Esophagus squamous epithelium (tissue), 5 donors: Measurements from ENCODE around the gene CPNE7. TPM values are rescaled to one million over a fixed set of nuclear protein-coding genes. Genes with fewer than 3 reads are reported as not detected.

ENCODE experiments used
- DNase-seq: peaks from one replicate; lab custom pipeline; 2025; lab: John Stamatoyannopoulos, UW
- H3K27ac ChIP-seq, 4 donors: fragments of 200-600 bp; sonication (generic); one replicate each; pipeline ENCODE4 v1.5.1; 2016 to 2019; ENCODE audit warnings: mild to moderate bottlenecking in 1 of 4
- H3K27me3 ChIP-seq, 4 donors: fragments of 200-600 bp; sonication (generic); 1 replicate in 3 of 4; 2 replicates in 1 of 4; pipeline versions ENCODE4 v1.5.1 to v1.6.0; 2017 to 2021; ENCODE audit warnings: antibody characterized with exemption in 1 of 4
- H3K36me3 ChIP-seq, 3 donors: fragments of 200-600 bp; sonication (generic); one replicate each; pipeline ENCODE4 v1.5.1; 2016 to 2019
- H3K4me1 ChIP-seq, 3 donors: fragments of 200-600 bp; sonication (generic); one replicate each; pipeline ENCODE4 v1.5.1; 2017 to 2019
- H3K4me3 ChIP-seq, 4 donors: fragments of 200-600 bp; sonication (generic); 1 replicate in 3 of 4; 2 replicates in 1 of 4; pipeline ENCODE4 v1.5.1; 2016 to 2019; ENCODE audit warnings: mild to moderate bottlenecking in 2 of 4, moderate library complexity in 1 of 4
- H3K9me3 ChIP-seq, 3 donors: fragments of 200-600 bp; sonication (generic); one replicate each; pipeline ENCODE4 v1.5.1; 2016 to 2019
- POLR2A ChIP-seq, 4 donors: fragments of 450-650 bp; IDR thresholded peaks; one replicate each; pipeline ENCODE4 v1.6.1; 2017; ENCODE audit warnings: antibody characterized with exemption in 4 of 4, mild to moderate bottlenecking in 4 of 4, moderate library complexity in 3 of 4
- WGBS, 2 donors: methylation state at CpG; one replicate each; pipeline ENCODE4 v1.1.5; 2018; 5-methylcytosine and 5-hydroxymethylcytosine counted together
- intact Hi-C: fragments of 100-400 bp; cut with DNase I; formaldehyde crosslinking; loops from one replicate; pipeline ENCODE4 v1.15.0; 2022
- total RNA-seq, 4 donors: library from RNA; depleted of rRNA; stranded (reverse); fragments of >200 nt; gene quantifications; one replicate each; pipeline ENCODE4 v1.1.0, GENCODE V29; 2016
- TF ChIP-seq, protein P1 (sequence below), 6 experiments: fragments of 450-650 bp in 4 of 6; fragments of 200-600 bp in 2 of 6; sonication (generic) in 2 of 6; IDR thresholded peaks; one replicate each; pipeline ENCODE4 v1.5.1; 2016 to 2019; ENCODE audit warnings: antibody characterized with exemption in 6 of 6, mild to moderate bottlenecking in 4 of 6, moderate library complexity in 4 of 6
- donor health status: DM: yes; HTN: yes; CAD: no.

Gene CPNE7
- total RNA-seq, 4 donors from 2014 or later, result 0.45 to 2.9 (median 2.1) TPM

- intact Hi-C loops, result no loop called here
- no peak for DNase-seq
- Histone ChIP-seq H3K27me3 (no peaks in the 10 kb centered on the region), H3K4me1 (no peaks in the 10 kb centered on the region), H3K27ac (no peak overlapping the region), H3K36me3 (peaks cover 22 to 100% (median 46%) of the 10 kb centered on the region in 3 donors), H3K9me3 (no peaks in the 10 kb centered on the region), H3K4me3 (no peak overlapping the region)
- 89 to 91% methylated on average over 10 of the region's 10 CpGs for WGBS, 2 donors
- TF ChIP-seq POLR2A (IDR thresholded peaks at IDR 0.05), result no peak
- TF ChIP-seq, protein P1, sequence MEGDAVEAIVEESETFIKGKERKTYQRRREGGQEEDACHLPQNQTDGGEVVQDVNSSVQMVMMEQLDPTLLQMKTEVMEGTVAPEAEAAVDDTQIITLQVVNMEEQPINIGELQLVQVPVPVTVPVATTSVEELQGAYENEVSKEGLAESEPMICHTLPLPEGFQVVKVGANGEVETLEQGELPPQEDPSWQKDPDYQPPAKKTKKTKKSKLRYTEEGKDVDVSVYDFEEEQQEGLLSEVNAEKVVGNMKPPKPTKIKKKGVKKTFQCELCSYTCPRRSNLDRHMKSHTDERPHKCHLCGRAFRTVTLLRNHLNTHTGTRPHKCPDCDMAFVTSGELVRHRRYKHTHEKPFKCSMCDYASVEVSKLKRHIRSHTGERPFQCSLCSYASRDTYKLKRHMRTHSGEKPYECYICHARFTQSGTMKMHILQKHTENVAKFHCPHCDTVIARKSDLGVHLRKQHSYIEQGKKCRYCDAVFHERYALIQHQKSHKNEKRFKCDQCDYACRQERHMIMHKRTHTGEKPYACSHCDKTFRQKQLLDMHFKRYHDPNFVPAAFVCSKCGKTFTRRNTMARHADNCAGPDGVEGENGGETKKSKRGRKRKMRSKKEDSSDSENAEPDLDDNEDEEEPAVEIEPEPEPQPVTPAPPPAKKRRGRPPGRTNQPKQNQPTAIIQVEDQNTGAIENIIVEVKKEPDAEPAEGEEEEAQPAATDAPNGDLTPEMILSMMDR (IDR thresholded peaks at IDR 0.05), result no peak
Observed at GRCh38 chr16:89549007-89549700, 26.4 kb upstream of the CPNE7 start.

- H3K4me1 ChIP-seq, result no peaks in the 10 kb centered on the region
- TF ChIP-seq, protein P1 (IDR thresholded peaks at IDR 0.05), result no peak
- TF ChIP-seq POLR2A (IDR thresholded peaks at IDR 0.05), result no peak
- H3K27me3 ChIP-seq, result no peaks in the 10 kb centered on the region
- H3K36me3 ChIP-seq, result peaks cover 30 to 100% (median 43%) of the 10 kb centered on the region in 3 donors
- intact Hi-C loops, result no loop called here
- no peak for DNase-seq
- no peaks in the 10 kb centered on the region for H3K9me3 ChIP-seq
- 78 to 93% methylated on average over 6 to 8 of the region's 22 CpGs for WGBS, 2 donors
- H3K4me3 ChIP-seq, result no peak overlapping the region
- no peak overlapping the region for H3K27ac ChIP-seq
Observed at GRCh38 chr16:89550421-89551007, 25.0 kb upstream of the CPNE7 start.

- Histone ChIP-seq H3K4me3 (no peak overlapping the region), H3K4me1 (peaks cover 0 to 2% (median 0%) of the 10 kb centered on the region in 3 donors), H3K27me3 (no peaks in the 10 kb centered on the region), H3K9me3 (no peaks in the 10 kb centered on the region), H3K36me3 (peaks cover 31 to 100% (median 38%) of the 10 kb centered on the region in 3 donors), H3K27ac (no peak overlapping the region)
- no peak for DNase-seq
- intact Hi-C loops, result no loop called here
- TF ChIP-seq, protein P1 (IDR thresholded peaks at IDR 0.05), result no peak
- no peak for TF ChIP-seq POLR2A (IDR thresholded peaks at IDR 0.05)
- 91 to 94% methylated on average over 12 to 20 of the region's 22 CpGs for WGBS, 2 donors
Observed at GRCh38 chr16:89552329-89552728, 23.2 kb upstream of the CPNE7 start.

DNA sequence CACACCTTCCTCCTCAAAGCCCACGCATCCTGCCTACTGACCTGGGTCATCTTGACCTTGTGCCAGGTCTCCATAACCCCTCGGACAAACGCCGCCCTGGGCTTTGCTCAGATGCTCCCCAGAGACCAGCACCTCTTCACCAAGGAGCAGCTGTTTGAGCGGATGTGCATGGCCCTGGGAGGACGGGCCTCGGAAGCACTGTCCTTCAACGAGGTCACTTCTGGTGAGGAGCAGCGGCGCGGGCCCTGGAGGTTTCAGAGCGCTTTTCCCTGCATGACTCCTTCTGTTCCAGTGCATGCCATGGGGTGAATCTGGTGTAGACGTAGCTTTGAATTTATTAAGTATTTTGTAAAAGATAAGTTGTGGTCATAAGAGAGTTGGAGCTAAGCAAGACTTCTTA lies 22.6 kb upstream of the CPNE7 start:
- WGBS, 2 donors, result 91 to 92% methylated on average over 6 to 9 of the region's 13 CpGs
- H3K36me3 ChIP-seq, result peaks cover 25 to 95% (median 33%) of the 10 kb centered on the region in 3 donors
- TF ChIP-seq, protein P1 (IDR thresholded peaks at IDR 0.05), result no peak
- TF ChIP-seq POLR2A (IDR thresholded peaks at IDR 0.05), result no peak

GRCh38 chr16:89553733-89554132 lies 21.8 kb upstream of the CPNE7 start:
- Histone ChIP-seq H3K27me3 (no peaks in the 10 kb centered on the region), H3K4me3 (no peak overlapping the region), H3K9me3 (no peaks in the 10 kb centered on the region), H3K4me1 (peaks cover 0 to 14% (median 0%) of the 10 kb centered on the region in 3 donors), H3K36me3 (peaks cover 24 to 86% (median 25%) of the 10 kb centered on the region in 3 donors), H3K27ac (no peak overlapping the region)
- TF ChIP-seq, protein P1 (IDR thresholded peaks at IDR 0.05), result no peak
- no peak for TF ChIP-seq POLR2A (IDR thresholded peaks at IDR 0.05)
- 81 to 100% methylated on average over 6 to 7 of the region's 18 CpGs for WGBS, 2 donors
- intact Hi-C loops, result no loop called here
- DNase-seq, result no peak

More for the DNA sequence above, 22.6 kb upstream of the CPNE7 start:
- no peak overlapping the region for H3K4me3 ChIP-seq
- no peaks in the 10 kb centered on the region for H3K9me3 ChIP-seq
- H3K4me1 ChIP-seq, result peaks cover 0 to 8% (median 0%) of the 10 kb centered on the region in 3 donors
- H3K27ac ChIP-seq, result no peak overlapping the region
- intact Hi-C loops, result no loop called here
- H3K27me3 ChIP-seq, result no peaks in the 10 kb centered on the region
- no peak for DNase-seq
